ENCODE results near the gene NHSL2. TPM values are rescaled to one million over a fixed set of nuclear protein-coding genes. Genes with fewer than 3 reads are reported as not detected.

NHSL2 gene
- total and polyA plus RNA-seq, 7 donors = 0.30 to 4.4 (median 1.9) TPM

DNA sequence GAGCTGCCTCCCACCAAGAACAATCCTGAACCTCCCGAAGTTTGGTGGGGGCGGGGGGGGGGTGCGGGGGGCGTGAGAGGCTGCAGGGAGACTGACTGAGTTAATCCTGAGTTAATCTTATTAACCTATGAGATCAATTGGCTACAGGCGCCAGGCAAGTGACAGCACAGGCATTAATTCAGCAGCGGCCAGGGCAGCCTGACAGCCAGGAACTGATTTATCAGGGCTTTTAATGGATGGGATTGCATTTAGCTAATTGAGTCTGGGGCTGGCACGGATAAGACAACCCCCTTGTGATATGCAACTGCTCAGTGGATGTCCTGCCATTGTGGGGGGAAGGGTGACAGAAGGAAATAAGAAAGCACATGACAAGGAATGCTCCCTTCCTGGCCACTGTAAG lies 204.7 kb downstream of the NHSL2 start:
- Histone ChIP-seq H3K27ac (no peak overlapping the region), H3K9me3 (no peaks in the 10 kb centered on the region), H3K36me3 (ENCODE audit: insufficient read depth in 1 of 2, low read depth in 1 of 2) (no peaks in the 10 kb centered on the region), H3K27me3 (ENCODE audit: insufficient read depth in 3 of 3, low read length in 2 of 3) (peaks cover 0 to 3% (median 0%) of the 10 kb centered on the region in 3 donors), H3K4me3 (no peak overlapping the region), H3K4me1 (no peaks in the 10 kb centered on the region)
- 30 to 53% (median 47%) methylated on average over 4 to 7 of the region's 7 CpGs for WGBS, 3 donors
- intact Hi-C loops (cut with DNase I) = no loop called here
- DNase-seq = no peak
- TF ChIP-seq, protein P1, sequence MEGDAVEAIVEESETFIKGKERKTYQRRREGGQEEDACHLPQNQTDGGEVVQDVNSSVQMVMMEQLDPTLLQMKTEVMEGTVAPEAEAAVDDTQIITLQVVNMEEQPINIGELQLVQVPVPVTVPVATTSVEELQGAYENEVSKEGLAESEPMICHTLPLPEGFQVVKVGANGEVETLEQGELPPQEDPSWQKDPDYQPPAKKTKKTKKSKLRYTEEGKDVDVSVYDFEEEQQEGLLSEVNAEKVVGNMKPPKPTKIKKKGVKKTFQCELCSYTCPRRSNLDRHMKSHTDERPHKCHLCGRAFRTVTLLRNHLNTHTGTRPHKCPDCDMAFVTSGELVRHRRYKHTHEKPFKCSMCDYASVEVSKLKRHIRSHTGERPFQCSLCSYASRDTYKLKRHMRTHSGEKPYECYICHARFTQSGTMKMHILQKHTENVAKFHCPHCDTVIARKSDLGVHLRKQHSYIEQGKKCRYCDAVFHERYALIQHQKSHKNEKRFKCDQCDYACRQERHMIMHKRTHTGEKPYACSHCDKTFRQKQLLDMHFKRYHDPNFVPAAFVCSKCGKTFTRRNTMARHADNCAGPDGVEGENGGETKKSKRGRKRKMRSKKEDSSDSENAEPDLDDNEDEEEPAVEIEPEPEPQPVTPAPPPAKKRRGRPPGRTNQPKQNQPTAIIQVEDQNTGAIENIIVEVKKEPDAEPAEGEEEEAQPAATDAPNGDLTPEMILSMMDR (IDR thresholded peaks at IDR 0.05) = no peak
- ATAC-seq = no peak

DNA sequence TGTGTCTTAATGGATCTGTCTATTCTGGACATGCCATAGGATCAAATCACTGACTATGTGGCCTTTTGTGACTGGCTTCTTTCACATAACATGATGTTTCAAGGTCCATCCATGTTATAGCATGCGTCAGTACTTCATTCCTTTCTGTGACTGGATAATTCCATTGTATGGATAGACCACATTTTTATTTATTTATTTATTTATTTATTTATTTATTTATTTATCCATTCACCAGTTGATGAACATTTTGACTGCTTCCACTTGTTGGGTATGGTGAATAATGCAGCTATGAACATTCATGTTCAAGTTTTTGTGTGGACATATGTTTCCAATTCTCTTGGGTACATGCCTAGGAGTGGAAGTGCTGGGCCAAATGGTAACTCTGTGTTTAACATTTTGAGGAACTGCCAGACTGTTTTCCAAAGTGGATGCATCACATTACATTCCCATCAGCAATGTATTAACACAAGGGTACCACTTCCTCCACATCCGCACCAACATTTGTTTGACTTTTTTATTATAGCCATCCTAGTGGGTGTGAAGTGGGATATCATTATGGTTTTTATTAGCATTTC lies 207.1 kb downstream of the NHSL2 start:
- H3K4me3 ChIP-seq = no peak overlapping the region
- no peak for ATAC-seq
- no peak for DNase-seq
- TF ChIP-seq, protein P1 (IDR thresholded peaks at IDR 0.05) = no peak
- H3K4me1 ChIP-seq = peaks cover 3% of the 10 kb centered on the region
- intact Hi-C loops (cut with DNase I) = no loop called here
- no peaks in the 10 kb centered on the region for H3K36me3 ChIP-seq (ENCODE audit: insufficient read depth in 1 of 2, low read depth in 1 of 2)
- no peaks in the 10 kb centered on the region for H3K9me3 ChIP-seq
- no peak overlapping the region for H3K27ac ChIP-seq
- peaks cover 0 to 8% (median 0%) of the 10 kb centered on the region in 3 donors for H3K27me3 ChIP-seq (ENCODE audit: insufficient read depth in 3 of 3, low read length in 2 of 3)
- 93 to 100% (median 99%) methylated on average over 2 of the region's 2 CpGs for WGBS, 3 donors

GRCh38 chrX:72120837-72121236 lies 210.2 kb downstream of the NHSL2 start:
- H3K4me1 ChIP-seq = peaks cover 3% of the 10 kb centered on the region
- no peak overlapping the region for H3K27ac ChIP-seq
- DNase-seq = no peak
- no peak for ATAC-seq
- intact Hi-C loops (cut with DNase I) = no loop called here
- H3K4me3 ChIP-seq = no peak overlapping the region
- H3K9me3 ChIP-seq = no peaks in the 10 kb centered on the region
- TF ChIP-seq, protein P1 (IDR thresholded peaks at IDR 0.05) = no peak
- 49 to 66% (median 58%) methylated on average over 6 of the region's 6 CpGs for WGBS, 3 donors
- peaks cover 0 to 20% (median 0%) of the 10 kb centered on the region in 3 donors for H3K27me3 ChIP-seq (ENCODE audit: insufficient read depth in 3 of 3, low read length in 2 of 3)
- no peaks in the 10 kb centered on the region for H3K36me3 ChIP-seq (ENCODE audit: insufficient read depth in 1 of 2, low read depth in 1 of 2)

DNA sequence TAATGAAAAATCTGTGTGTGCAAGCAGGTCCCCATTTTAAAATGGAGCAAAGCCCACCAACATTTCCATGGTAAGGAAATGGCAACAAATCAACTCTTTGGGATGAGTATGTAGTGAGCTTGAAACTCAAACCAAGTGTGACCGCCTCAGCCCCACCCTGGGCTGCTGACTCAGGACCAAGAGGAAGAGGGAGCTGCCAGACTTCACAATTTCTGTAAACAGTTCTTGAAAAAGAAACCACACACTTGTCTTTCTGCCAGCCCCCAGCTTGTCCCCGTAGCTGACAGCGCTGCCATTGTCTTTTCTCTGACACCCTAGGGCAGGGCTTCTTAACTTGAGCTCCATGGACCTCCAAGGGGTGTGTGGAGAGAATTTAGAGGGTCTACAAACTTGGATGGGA lies 210.7 kb downstream of the NHSL2 start:
- Histone ChIP-seq H3K4me3 (no peak overlapping the region), H3K9me3 (no peaks in the 10 kb centered on the region), H3K27me3 (ENCODE audit: insufficient read depth in 3 of 3, low read length in 2 of 3) (peaks cover 0 to 24% (median 0%) of the 10 kb centered on the region in 3 donors), H3K27ac (no peak overlapping the region), H3K36me3 (ENCODE audit: insufficient read depth in 1 of 2, low read depth in 1 of 2) (no peaks in the 10 kb centered on the region), H3K4me1 (peaks cover 3% of the 10 kb centered on the region)
- TF ChIP-seq, protein P1 (IDR thresholded peaks at IDR 0.05) = no peak
- ATAC-seq = peak in 2 of 4 donors; percentile 50 to 72
- DNase-seq = peak; percentile 40 to 72
- intact Hi-C loops (cut with DNase I) = no loop called here
- WGBS, 3 donors = 25 to 50% (median 44%) methylated on average over 3 of the region's 3 CpGs
